A549 (cell line): ENCODE measurements around the gene WASF2. TPM values are rescaled to one million over a fixed set of nuclear protein-coding genes. Genes with fewer than 3 reads are reported as not detected.
"Not testable (repeated sequence)": the region's sequence is repeated elsewhere in the genome, so short reads cannot be mapped to it uniquely, and the experiment has no call there.

ENCODE experiments used
- ATAC-seq, 2 experiments: fragments of 200-7000 bp in 1 of 2; fragments of >200 bp in 1 of 2; cut with Nextera tagmentation in 1 of 2; cut with Tn5 transposase in 1 of 2; 3 replicates each; pipeline versions ENCODE4 v1.8.0 to v1.9.1; 2018 to 2020; ENCODE audit warnings: mild to moderate bottlenecking in 1 of 2, moderate library complexity in 1 of 2
- CTCF ChIA-PET: fragments of 300-600 bp; sonication (Branson Sonifier 250); formaldehyde crosslinking; extraction: SDS; loops from one replicate; lab custom pipeline; 2021; ENCODE audit warnings: antibody characterized with exemption, inconsistent platforms; lab: Yijun Ruan, JAX
- POLR2A ChIA-PET: fragments of 350-600 bp; formaldehyde crosslinking; extraction: SDS; loops from one replicate; lab custom pipeline; 2021; ENCODE audit warnings: antibody characterized with exemption, inconsistent platforms; lab: Yijun Ruan, JAX
- DNase-seq, 2 experiments: peaks; one replicate each; pipeline versions ENCODE4 v3.0.0 to v3.0.0-alpha.2; 2011 to 2016; ENCODE audit warnings: low read depth in 1 of 2, low spot score in 1 of 2
- FAIRE-seq: peaks from 2 replicates; lab custom pipeline; 2011; peaks lifted over from hg19 to GRCh38; lab: Jason Lieb, UNC
- H3K27ac ChIP-seq, 2 experiments: fragments of >200 bp; sonication (Bioruptor Twin); formaldehyde crosslinking; 3 replicates each; pipeline ENCODE4 v1.5.1; 2016 to 2017
- H3K4me1 ChIP-seq: fragments of >200 bp; sonication (Bioruptor Twin); formaldehyde crosslinking; 3 replicates; pipeline ENCODE4 v1.6.1; 2016
- H3K4me2 ChIP-seq: fragments of >200 bp; sonication (Bioruptor Twin); formaldehyde crosslinking; 3 replicates; pipeline ENCODE4 v1.6.1; 2016
- H3K4me3 ChIP-seq: fragments of >200 bp; sonication (Bioruptor Twin); formaldehyde crosslinking; 3 replicates; pipeline ENCODE4 v1.5.1; 2016
- H3K9me3 ChIP-seq: fragments of >200 bp; sonication (Bioruptor Twin); formaldehyde crosslinking; 3 replicates; pipeline ENCODE4 v1.6.1; 2016
- ATOH8 ChIP-seq: fragments of 250-450 bp; sonication (Bioruptor Pico); IDR thresholded peaks from 2 replicates; pipeline ENCODE4 v1.5.0; 2020; ENCODE audit warnings: low read depth, mild to moderate bottlenecking, moderate library complexity
- EHMT2 ChIP-seq: fragments of 200-600 bp; sonication (generic); IDR thresholded peaks from 2 replicates; pipeline ENCODE4 v1.6.1; 2016; ENCODE audit warnings: antibody characterized with exemption, low read depth, mild to moderate bottlenecking, moderate library complexity
- ELK1 ChIP-seq: fragments of 150-350 bp; IDR thresholded peaks from 2 replicates; pipeline ENCODE4 v1.6.1; 2014; ENCODE audit warnings: low read depth, mild to moderate bottlenecking, low read length
- FOSB ChIP-seq: fragments of 250-450 bp; sonication (Bioruptor Pico); IDR thresholded peaks from 2 replicates; pipeline ENCODE4 v1.5.0; 2020; ENCODE audit warnings: mild to moderate bottlenecking, moderate library complexity
- FOSL2 ChIP-seq, 2 experiments: fragments of 450-650 bp in 1 of 2; fragments of >200 bp in 1 of 2; sonication (Bioruptor Twin) in 1 of 2; formaldehyde crosslinking; IDR thresholded peaks; 2 replicates each; pipeline versions ENCODE4 v1.5.0 to v1.6.1; 2016 to 2020; ENCODE audit warnings: mild to moderate bottlenecking in 1 of 2, moderate library complexity in 1 of 2
- HDAC2 ChIP-seq: fragments of 200-600 bp; sonication (generic); IDR thresholded peaks from 2 replicates; pipeline ENCODE4 v1.6.1; 2016
- JUN ChIP-seq, 2 experiments: fragments of >200 bp; sonication (Bioruptor Twin); formaldehyde crosslinking; IDR thresholded peaks; 2 replicates in 1 of 2; 3 replicates in 1 of 2; pipeline ENCODE4 v1.6.1; 2016 to 2017
- MAFK ChIP-seq: fragments of 450-650 bp; IDR thresholded peaks from 2 replicates; pipeline ENCODE4 v1.6.1; 2014; ENCODE audit not compliant: partially characterized antibody
- MAZ ChIP-seq: fragments of 150-350 bp; IDR thresholded peaks from 2 replicates; pipeline ENCODE4 v1.6.1; 2014; ENCODE audit warnings: antibody characterized with exemption, low read depth, low read length, borderline replicate concordance
- NPAS2 ChIP-seq: fragments of 250-450 bp; sonication (Bioruptor Pico); IDR thresholded peaks from 2 replicates; pipeline ENCODE4 v1.8.0; 2022; ENCODE audit warnings: mild to moderate bottlenecking, moderate library complexity, borderline replicate concordance
- NR3C1 ChIP-seq: fragments of >200 bp; sonication (Bioruptor Twin); formaldehyde crosslinking; IDR thresholded peaks from 3 replicates; pipeline ENCODE4 v1.6.1; 2017
- PBX3 ChIP-seq: IDR thresholded peaks from 2 replicates; pipeline ENCODE4 v1.6.1; 2012
- PHF8 ChIP-seq: fragments of 200-600 bp; sonication (generic); IDR thresholded peaks from 2 replicates; pipeline ENCODE4 v1.6.1; 2016; ENCODE audit warnings: low read depth, mild to moderate bottlenecking, antibody characterized with exemption, moderate library complexity, borderline replicate concordance
- SMC3 ChIP-seq: fragments of >200 bp; sonication (Bioruptor Twin); formaldehyde crosslinking; IDR thresholded peaks from 3 replicates; pipeline ENCODE4 v1.6.1; 2018; ENCODE audit warnings: inconsistent platforms
- TP53 ChIP-seq: fragments of 250-450 bp; sonication (Bioruptor Pico); IDR thresholded peaks from 2 replicates; pipeline ENCODE4 v1.5.0; 2021; ENCODE audit warnings: mild to moderate bottlenecking, moderate library complexity
- ZNF302 ChIP-seq: fragments of 250-450 bp; sonication (Bioruptor Pico); IDR thresholded peaks from 2 replicates; pipeline ENCODE4 v1.9.0; 2021; ENCODE audit warnings: inconsistent platforms, mild to moderate bottlenecking, moderate library complexity
- ZSCAN20 ChIP-seq: fragments of 250-450 bp; sonication (Bioruptor Pico); IDR thresholded peaks from 2 replicates; pipeline ENCODE4 v1.8.0; 2022; ENCODE audit warnings: mild to moderate bottlenecking, moderate library complexity
- WGBS: methylation state at CpG from one replicate; pipeline ENCODE4 v1.1.6; 2017; ENCODE audit errors: missing lambda C conversion rate; 5-methylcytosine and 5-hydroxymethylcytosine counted together
- polyA plus RNA-seq, 4 experiments: library from polyadenylated mRNA; depleted of rRNA in 3 of 4; stranded (reverse); fragments of >200 nt; fragmentation: RNase III in 1 of 4; extraction: RNeasy Plus Mini Kit Qiagen cat#74134 plus additional on column Dnase treatment in 1 of 4; gene quantifications; 2 replicates in 3 of 4; 3 replicates in 1 of 4; pipeline ENCODE4 v1.2.3, GENCODE V29; 2011 to 2017
- TF ChIP-seq, protein P1 (sequence below): fragments of 450-650 bp; IDR thresholded peaks from 2 replicates; pipeline ENCODE4 v1.6.1; 2014; ENCODE audit warnings: antibody characterized with exemption

Gene WASF2
- polyA plus RNA-seq, 2 of the 4 experiments (the other 2 are of a cell fraction) = 22.7 to 44.9 TPM

- Histone ChIP-seq H3K27ac (no peak overlapping the region), H3K4me1 (0 out of 3 replicates have a peak, but pooled peaks cover 4% of the 10 kb centered on the region), H3K4me2 (no peak overlapping the region), H3K9me3 (no peaks in the 10 kb centered on the region), H3K4me3 (no peak overlapping the region)
- POLR2A ChIA-PET = no interaction called here
- WGBS = 98% methylated on average over 4 of the region's 4 CpGs
- DNase-seq = no peak
- TF ChIP-seq NPAS2 = no peak
- no peak for ATAC-seq
- CTCF ChIA-PET = interaction anchor here (0.6 kb wide), 1 partner anchor 177 kb away, joined by 3 read pairs; no protein-coding TSS in a partner anchor
- no peak for FAIRE-seq
Observed at GRCh38 chr1:27475720-27476119, 14.2 kb downstream of the WASF2 start.

DNA sequence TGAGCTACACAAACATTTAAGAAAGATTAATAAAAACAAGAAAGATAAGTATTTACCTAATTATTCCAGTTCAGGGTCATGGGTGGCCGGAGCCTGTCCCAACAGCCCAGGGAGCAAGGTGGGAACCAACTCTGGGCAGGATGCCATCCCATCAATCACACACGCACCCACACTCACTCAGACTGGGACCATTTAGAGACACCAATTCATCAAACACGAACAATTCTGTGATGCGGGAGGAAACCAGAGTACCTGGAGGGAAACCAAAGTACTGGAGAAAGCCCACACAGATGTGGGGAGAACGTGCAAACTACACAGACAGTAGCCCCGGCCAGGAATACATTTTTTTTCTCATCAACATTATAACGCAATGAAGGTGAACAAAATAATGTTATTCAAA is 16.2 kb downstream of the WASF2 start:
- TF ChIP-seq, protein P1, sequence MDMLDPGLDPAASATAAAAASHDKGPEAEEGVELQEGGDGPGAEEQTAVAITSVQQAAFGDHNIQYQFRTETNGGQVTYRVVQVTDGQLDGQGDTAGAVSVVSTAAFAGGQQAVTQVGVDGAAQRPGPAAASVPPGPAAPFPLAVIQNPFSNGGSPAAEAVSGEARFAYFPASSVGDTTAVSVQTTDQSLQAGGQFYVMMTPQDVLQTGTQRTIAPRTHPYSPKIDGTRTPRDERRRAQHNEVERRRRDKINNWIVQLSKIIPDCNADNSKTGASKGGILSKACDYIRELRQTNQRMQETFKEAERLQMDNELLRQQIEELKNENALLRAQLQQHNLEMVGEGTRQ = no peak
- TF ChIP-seq ZNF302 (CRISPR knock-in tag) (no peak), ELK1 (no peak), FOSB (CRISPR knock-in tag) (no peak), PHF8 (no peak), MAZ (no peak), TP53 (CRISPR knock-in tag) (no peak), PBX3 (no peak), NR3C1 (no peak), MAFK (no peak), HDAC2 (no peak), JUN (IDR thresholded peaks at IDR 0.05) (no peak), SMC3 (no peak), ATOH8 (no peak), EHMT2 (no peak), ZSCAN20 (CRISPR knock-in tag) (no peak), FOSL2 (IDR thresholded peaks at IDR 0.05) (no peak), FOSL2 (CRISPR knock-in tag; IDR thresholded peaks at IDR 0.05) (no peak)
- FAIRE-seq = no peak
- no peaks in the 10 kb centered on the region for H3K9me3 ChIP-seq
- no peak for DNase-seq
- no peak overlapping the region for H3K27ac ChIP-seq
- H3K4me1 ChIP-seq = 0 out of 3 replicates have a peak, but pooled peaks cover 4% of the 10 kb centered on the region
- no peak for ATAC-seq
- ChIA-PET CTCF (interaction anchor here (0.6 kb wide), 1 partner anchor 231 kb away, joined by 3 read pairs; no protein-coding TSS in a partner anchor), POLR2A (no interaction called here)
- no peak overlapping the region for H3K4me2 ChIP-seq
- H3K4me3 ChIP-seq = no peak overlapping the region
- 76% methylated on average over 7 of the region's 7 CpGs for WGBS

DNA sequence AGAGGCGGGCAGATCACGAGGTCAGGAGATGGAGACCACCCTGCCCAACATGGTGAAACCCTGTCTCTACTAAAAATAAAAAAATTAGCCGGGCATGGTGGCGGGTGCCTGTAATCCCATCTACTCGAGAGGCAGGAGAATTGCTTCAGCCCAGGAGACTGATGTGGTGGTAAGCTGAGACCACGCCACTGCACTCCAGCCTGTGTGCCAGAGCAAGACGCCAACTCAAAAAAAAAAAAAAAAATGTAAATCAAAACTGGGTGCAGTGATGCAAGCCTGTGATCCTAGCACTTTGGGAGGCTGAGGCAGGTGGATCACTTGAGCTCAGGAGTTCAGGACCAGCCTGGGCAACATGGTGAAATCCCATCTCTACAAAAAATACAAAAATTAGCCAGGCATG is 17.9 kb downstream of the WASF2 start:
- ATAC-seq, FAIRE-seq, H3K4me3 ChIP-seq, H3K27ac ChIP-seq, CTCF ChIA-PET, H3K4me2 ChIP-seq, POLR2A ChIA-PET, DNase-seq, H3K9me3 ChIP-seq: not testable (repeated sequence)
- peaks cover 11% of the 10 kb centered on the region; the same call in 2 of the 3 replicates for H3K4me1 ChIP-seq
- WGBS = 95% methylated on average over 7 of the region's 7 CpGs
